ENCODE measurements around the gene DDX55.

Gene DDX55

DNA sequence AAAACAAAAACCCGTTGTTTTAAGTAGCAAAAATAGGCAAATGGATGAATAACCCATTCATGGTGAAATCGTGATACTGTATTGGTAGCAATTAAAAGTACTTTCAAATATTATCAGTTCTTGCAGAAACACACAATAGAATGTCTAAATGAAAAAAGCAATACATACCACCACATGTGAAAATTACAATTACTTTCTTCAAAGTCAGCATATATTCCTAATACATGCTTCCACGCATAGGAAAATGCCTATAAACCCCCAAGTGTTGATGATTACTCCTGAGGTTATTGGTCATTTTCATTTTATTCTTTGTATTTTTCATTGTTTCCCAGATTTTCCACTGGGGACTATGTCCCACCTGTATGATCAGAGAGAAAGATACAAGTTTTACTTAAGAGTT lies 15.2 kb downstream of the DDX55 start:
- ATAC-seq (ENCODE audit: insufficient read depth, low read depth) = no peak
- TF ChIP-seq, protein P1, sequence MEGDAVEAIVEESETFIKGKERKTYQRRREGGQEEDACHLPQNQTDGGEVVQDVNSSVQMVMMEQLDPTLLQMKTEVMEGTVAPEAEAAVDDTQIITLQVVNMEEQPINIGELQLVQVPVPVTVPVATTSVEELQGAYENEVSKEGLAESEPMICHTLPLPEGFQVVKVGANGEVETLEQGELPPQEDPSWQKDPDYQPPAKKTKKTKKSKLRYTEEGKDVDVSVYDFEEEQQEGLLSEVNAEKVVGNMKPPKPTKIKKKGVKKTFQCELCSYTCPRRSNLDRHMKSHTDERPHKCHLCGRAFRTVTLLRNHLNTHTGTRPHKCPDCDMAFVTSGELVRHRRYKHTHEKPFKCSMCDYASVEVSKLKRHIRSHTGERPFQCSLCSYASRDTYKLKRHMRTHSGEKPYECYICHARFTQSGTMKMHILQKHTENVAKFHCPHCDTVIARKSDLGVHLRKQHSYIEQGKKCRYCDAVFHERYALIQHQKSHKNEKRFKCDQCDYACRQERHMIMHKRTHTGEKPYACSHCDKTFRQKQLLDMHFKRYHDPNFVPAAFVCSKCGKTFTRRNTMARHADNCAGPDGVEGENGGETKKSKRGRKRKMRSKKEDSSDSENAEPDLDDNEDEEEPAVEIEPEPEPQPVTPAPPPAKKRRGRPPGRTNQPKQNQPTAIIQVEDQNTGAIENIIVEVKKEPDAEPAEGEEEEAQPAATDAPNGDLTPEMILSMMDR (IDR thresholded peaks at IDR 0.05; ENCODE audit: borderline replicate concordance, extremely low read depth, low read length, poor library complexity, severe bottlenecking) = no peak
- TF ChIP-seq EZH2 (IDR thresholded peaks at IDR 0.05; ENCODE audit: borderline replicate concordance, low read depth, low read length, severe bottlenecking) = no peak
- no peak overlapping the region for H3K4me2 ChIP-seq (ENCODE audit: insufficient read depth, low read length)
- peaks cover 6% of the 10 kb centered on the region; the same call in 1 of the 2 replicates for H4K20me1 ChIP-seq (ENCODE audit: insufficient read depth, low read length)
- H3K4me1 ChIP-seq (ENCODE audit: insufficient read depth, low read length) = no peaks in the 10 kb centered on the region
- no peak overlapping the region for H3K27ac ChIP-seq (ENCODE audit: low read length)
- H3K9ac ChIP-seq (ENCODE audit: low read depth, low read length) = no peak overlapping the region
- H3K9me3 ChIP-seq (ENCODE audit: insufficient read depth, low read length, severe bottlenecking) = no peaks in the 10 kb centered on the region
- no peak overlapping the region for H2AFZ ChIP-seq (ENCODE audit: low read depth, low read length)
- H3K79me2 ChIP-seq (ENCODE audit: insufficient read depth, low read length) = peaks cover 8% of the 10 kb centered on the region; the same call in 1 of the 2 replicates
- H3K4me3 ChIP-seq (ENCODE audit: low read depth in 1 of 2, low read length in 2 of 2) = no peak overlapping the region
- no peak for DNase-seq
- peaks cover 90% of the 10 kb centered on the region for H3K36me3 ChIP-seq (ENCODE audit: insufficient read depth, low read length)
- no peaks in the 10 kb centered on the region for H3K27me3 ChIP-seq (ENCODE audit: insufficient read depth, low read length, poor library complexity)

GRCh38 chr12:123617580-123617979 lies 15.7 kb downstream of the DDX55 start:
- no peak for DNase-seq
- H4K20me1 ChIP-seq (ENCODE audit: insufficient read depth, low read length) = peaks cover 6% of the 10 kb centered on the region; the same call in 1 of the 2 replicates
- no peak overlapping the region for H3K9ac ChIP-seq (ENCODE audit: low read depth, low read length)
- no peak overlapping the region for H3K4me3 ChIP-seq (ENCODE audit: low read depth in 1 of 2, low read length in 2 of 2)
- H3K4me1 ChIP-seq (ENCODE audit: insufficient read depth, low read length) = no peaks in the 10 kb centered on the region
- peaks cover 8% of the 10 kb centered on the region; the same call in 1 of the 2 replicates for H3K79me2 ChIP-seq (ENCODE audit: insufficient read depth, low read length)
- no peak overlapping the region for H2AFZ ChIP-seq (ENCODE audit: low read depth, low read length)
- H3K36me3 ChIP-seq (ENCODE audit: insufficient read depth, low read length) = peaks cover 90% of the 10 kb centered on the region
- no peaks in the 10 kb centered on the region for H3K9me3 ChIP-seq (ENCODE audit: insufficient read depth, low read length, severe bottlenecking)
- no peak for TF ChIP-seq EZH2 (IDR thresholded peaks at IDR 0.05; ENCODE audit: borderline replicate concordance, low read depth, low read length, severe bottlenecking)
- TF ChIP-seq, protein P1 (IDR thresholded peaks at IDR 0.05; ENCODE audit: borderline replicate concordance, extremely low read depth, low read length, poor library complexity, severe bottlenecking) = no peak
- no peaks in the 10 kb centered on the region for H3K27me3 ChIP-seq (ENCODE audit: insufficient read depth, low read length, poor library complexity)
- ATAC-seq (ENCODE audit: insufficient read depth, low read depth) = no peak
- no peak overlapping the region for H3K4me2 ChIP-seq (ENCODE audit: insufficient read depth, low read length)
- H3K27ac ChIP-seq (ENCODE audit: low read length) = no peak overlapping the region

GRCh38 chr12:123621101-123621500 lies 19.2 kb downstream of the DDX55 start:
- no peak for ATAC-seq (ENCODE audit: insufficient read depth, low read depth)
- no peaks in the 10 kb centered on the region for H3K4me1 ChIP-seq (ENCODE audit: insufficient read depth, low read length)
- H3K9me3 ChIP-seq (ENCODE audit: insufficient read depth, low read length, severe bottlenecking) = no peaks in the 10 kb centered on the region
- no peaks in the 10 kb centered on the region for H3K27me3 ChIP-seq (ENCODE audit: insufficient read depth, low read length, poor library complexity)
- H3K79me2 ChIP-seq (ENCODE audit: insufficient read depth, low read length) = 0 out of 2 replicates have a peak, but pooled peaks cover 3% of the 10 kb centered on the region
- H3K9ac ChIP-seq (ENCODE audit: low read depth, low read length) = no peak overlapping the region
- DNase-seq = no peak
- TF ChIP-seq EZH2 (IDR thresholded peaks at IDR 0.05; ENCODE audit: borderline replicate concordance, low read depth, low read length, severe bottlenecking) = no peak
- TF ChIP-seq, protein P1 (IDR thresholded peaks at IDR 0.05; ENCODE audit: borderline replicate concordance, extremely low read depth, low read length, poor library complexity, severe bottlenecking) = no peak
- H2AFZ ChIP-seq (ENCODE audit: low read depth, low read length) = no peak overlapping the region
- H3K4me3 ChIP-seq (ENCODE audit: low read depth in 1 of 2, low read length in 2 of 2) = no peak overlapping the region
- H3K27ac ChIP-seq (ENCODE audit: low read length) = no peak overlapping the region
- peaks cover 6% of the 10 kb centered on the region; the same call in 1 of the 2 replicates for H4K20me1 ChIP-seq (ENCODE audit: insufficient read depth, low read length)
- H3K36me3 ChIP-seq (ENCODE audit: insufficient read depth, low read length) = peaks cover 81% of the 10 kb centered on the region
- H3K4me2 ChIP-seq (ENCODE audit: insufficient read depth, low read length) = no peak overlapping the region
